ENCODE data around the gene SMIM1. TPM values are rescaled to one million over a fixed set of nuclear protein-coding genes. Genes with fewer than 3 reads are reported as not detected.
A peak's percentile ranks its signal among the peaks of the same experiment; 100 is the strongest.

Gene SMIM1
- total and polyA plus RNA-seq, 2 experiments from 2014 or later: not detected

- no peak overlapping the region for H3K27ac ChIP-seq
- WGBS, 2 experiments (ENCODE audit: low coverage in 1 of 2, low lambda C conversion rate in 2 of 2, missing lambda C conversion rate in 2 of 2): 69 to 71% methylated on average over 22 to 25 of the region's 25 CpGs
- TF ChIP-seq EZH2 (IDR thresholded peaks at IDR 0.05; ENCODE audit: insufficient read depth, poor library complexity, severe bottlenecking) (no peak), EZH2phosphoT487 (IDR thresholded peaks at IDR 0.05; ENCODE audit: insufficient read depth, low read depth) (no peak)
- H3K36me3 ChIP-seq (ENCODE audit: low read depth): no peaks in the 10 kb centered on the region
- H3K27me3 ChIP-seq (replicated peaks; ENCODE audit: insufficient read depth): no peaks in the 10 kb centered on the region; the same call in 1 of the 2 replicates
- no peaks in the 10 kb centered on the region for H3K9me3 ChIP-seq (ENCODE audit: low read depth)
- no peaks in the 10 kb centered on the region for H3F3A ChIP-seq (ENCODE audit: insufficient read depth)
- H3K4me2 ChIP-seq (ENCODE audit: unreplicated experiment): no peak overlapping the region
- in situ Hi-C loops (cut with MboI): no loop called here
- no peaks in the 10 kb centered on the region for H4K20me1 ChIP-seq (ENCODE audit: insufficient read depth)
- H3K9ac ChIP-seq: no peak overlapping the region
- H3K4me1 ChIP-seq (ENCODE audit: insufficient read depth): peaks cover 7% of the 10 kb centered on the region; the same call in 1 of the 2 replicates
- H3K9me2 ChIP-seq (ENCODE audit: insufficient read depth): no peaks in the 10 kb centered on the region
- no peaks in the 10 kb centered on the region for H3K79me2 ChIP-seq (ENCODE audit: insufficient read depth)
- DNase-seq: no peak
- H2AFZ ChIP-seq: no peak overlapping the region
- H3K4me3 ChIP-seq: no peak overlapping the region
Observed at GRCh38 chr1:3730543-3731247, 41.9 kb upstream of the SMIM1 start.

GRCh38 chr1:3731583-3732433 is 40.7 kb upstream of the SMIM1 start:
- H3K4me1 ChIP-seq (ENCODE audit: insufficient read depth): peaks cover 7% of the 10 kb centered on the region; the same call in 1 of the 2 replicates
- no peaks in the 10 kb centered on the region for H3K9me3 ChIP-seq (ENCODE audit: low read depth)
- no peak overlapping the region for H3K9ac ChIP-seq
- no peak overlapping the region for H3K4me2 ChIP-seq (ENCODE audit: unreplicated experiment)
- WGBS, 2 experiments (ENCODE audit: low coverage in 1 of 2, low lambda C conversion rate in 2 of 2, missing lambda C conversion rate in 2 of 2): 41 to 42% methylated on average over 25 of the region's 25 CpGs
- in situ Hi-C loops (cut with MboI): no loop called here
- H3K9me2 ChIP-seq (ENCODE audit: insufficient read depth): no peaks in the 10 kb centered on the region
- H3K36me3 ChIP-seq (ENCODE audit: low read depth): no peaks in the 10 kb centered on the region
- H3K79me2 ChIP-seq (ENCODE audit: insufficient read depth): no peaks in the 10 kb centered on the region
- TF ChIP-seq EZH2phosphoT487 (IDR thresholded peaks at IDR 0.05; ENCODE audit: insufficient read depth, low read depth) (no peak), EZH2 (IDR thresholded peaks at IDR 0.05; ENCODE audit: insufficient read depth, poor library complexity, severe bottlenecking) (no peak)
- H3F3A ChIP-seq (ENCODE audit: insufficient read depth): no peaks in the 10 kb centered on the region
- DNase-seq: peak; percentile 22
- no peak overlapping the region for H3K27ac ChIP-seq
- H3K4me3 ChIP-seq: no peak overlapping the region
- H4K20me1 ChIP-seq (ENCODE audit: insufficient read depth): no peaks in the 10 kb centered on the region
- no peak overlapping the region for H2AFZ ChIP-seq
- no peaks in the 10 kb centered on the region; the same call in 1 of the 2 replicates for H3K27me3 ChIP-seq (replicated peaks; ENCODE audit: insufficient read depth)

GRCh38 chr1:3732434-3733093 is 40.0 kb upstream of the SMIM1 start:
- no peaks in the 10 kb centered on the region for H3K9me3 ChIP-seq (ENCODE audit: low read depth)
- H3K36me3 ChIP-seq (ENCODE audit: low read depth): no peaks in the 10 kb centered on the region
- peak overlapping the region; percentile 12 for H3K4me2 ChIP-seq (ENCODE audit: unreplicated experiment)
- no peaks in the 10 kb centered on the region for H3K27me3 ChIP-seq (replicated peaks; ENCODE audit: insufficient read depth)
- no peak overlapping the region for H3K4me3 ChIP-seq
- DNase-seq: peak; percentile 53
- peak overlapping the region; percentile 69 for H2AFZ ChIP-seq
- in situ Hi-C loops (cut with MboI): no loop called here
- no peak overlapping the region for H3K27ac ChIP-seq
- no peaks in the 10 kb centered on the region for H3K79me2 ChIP-seq (ENCODE audit: insufficient read depth)
- no peaks in the 10 kb centered on the region for H4K20me1 ChIP-seq (ENCODE audit: insufficient read depth)
- WGBS, 2 experiments (ENCODE audit: low coverage in 1 of 2, low lambda C conversion rate in 2 of 2, missing lambda C conversion rate in 2 of 2): 15 to 19% methylated on average over 32 to 33 of the region's 37 CpGs
- H3F3A ChIP-seq (ENCODE audit: insufficient read depth): no peaks in the 10 kb centered on the region
- TF ChIP-seq EZH2 (IDR thresholded peaks at IDR 0.05; ENCODE audit: insufficient read depth, poor library complexity, severe bottlenecking) (no peak), EZH2phosphoT487 (IDR thresholded peaks at IDR 0.05; ENCODE audit: insufficient read depth, low read depth) (no peak)
- H3K9me2 ChIP-seq (ENCODE audit: insufficient read depth): no peaks in the 10 kb centered on the region
- H3K9ac ChIP-seq: peak overlapping the region; percentile 32
- peaks cover 7% of the 10 kb centered on the region; the same call in 1 of the 2 replicates for H3K4me1 ChIP-seq (ENCODE audit: insufficient read depth)
